Testis (tissue), 3 donors: ENCODE data around the gene PXDN. TPM values are rescaled to one million over a fixed set of nuclear protein-coding genes. Genes with fewer than 3 reads are reported as not detected.

ENCODE experiments used
- DNase-seq: peaks from one replicate; pipeline ENCODE4 v3.0.0-alpha.2; 2019
- H3K27ac ChIP-seq, 2 donors: fragments of 200-600 bp; sonication (generic); one replicate each; pipeline ENCODE4 v1.5.1; 2019
- H3K27me3 ChIP-seq: fragments of 200-600 bp; sonication (generic); one replicate; pipeline ENCODE4 v1.5.1; 2019
- H3K36me3 ChIP-seq: fragments of 200-600 bp; sonication (generic); one replicate; pipeline ENCODE4 v1.5.1; 2017; ENCODE audit warnings: low read depth; ENCODE audit errors: missing control alignments
- H3K4me1 ChIP-seq: fragments of 200-600 bp; sonication (generic); one replicate; pipeline ENCODE4 v1.5.1; 2019
- H3K4me3 ChIP-seq, 2 donors: fragments of 200-600 bp; sonication (generic); one replicate each; pipeline ENCODE4 v1.5.1; 2017 to 2019
- H3K9me3 ChIP-seq: fragments of 200-600 bp; sonication (generic); one replicate; pipeline ENCODE4 v1.5.1; 2017
- CTCF ChIP-seq, 3 experiments: fragments of 450-650 bp in 2 of 3; fragments of 200-600 bp in 1 of 3; sonication (generic) in 1 of 3; IDR thresholded peaks; one replicate each; pipeline ENCODE4 v1.5.1; 2016 to 2019; ENCODE audit warnings: antibody characterized with exemption in 3 of 3, mild to moderate bottlenecking in 2 of 3, moderate library complexity in 1 of 3
- POLR2A ChIP-seq: fragments of 450-650 bp; IDR thresholded peaks from one replicate; pipeline ENCODE4 v1.6.1; 2017; ENCODE audit warnings: antibody characterized with exemption, mild to moderate bottlenecking, moderate library complexity
- WGBS, 2 donors: methylation state at CpG; one replicate each; pipeline ENCODE4 v1.1.5; 2018; 5-methylcytosine and 5-hydroxymethylcytosine counted together
- intact Hi-C: fragments of 100-400 bp; cut with DNase I; formaldehyde crosslinking; loops from one replicate; pipeline ENCODE4 v1.15.1; 2023; ENCODE audit warnings: low total_unique reads
- polyA plus RNA-seq: library from polyadenylated mRNA; stranded (reverse); fragments of 350-450 nt; fragmentation: Illumina TruSeq; extraction: RNeasy Lipid Tissue Mini Kit (QIAGEN cat#74804); gene quantifications from one replicate; pipeline ENCODE4 v1.2.3, GENCODE V29; 2014; ENCODE audit warnings: low read depth, low replicate concordance; ENCODE audit not compliant: insufficient read depth
- total RNA-seq, 2 donors: library from RNA; depleted of rRNA; stranded (reverse); fragments of >200 nt; gene quantifications; one replicate each; pipeline ENCODE4 v1.2.3, GENCODE V29; 2016

The PXDN gene
- total and polyA plus RNA-seq, 3 donors from 2014 or later: 26.7 to 41.8 (median 33.8) TPM

- intact Hi-C loops: no loop called here
- H3K27ac ChIP-seq: no peak overlapping the region
- no peak for DNase-seq
- H3K4me3 ChIP-seq: no peak overlapping the region
- no peaks in the 10 kb centered on the region for H3K27me3 ChIP-seq
- H3K4me1 ChIP-seq: no peaks in the 10 kb centered on the region
- H3K36me3 ChIP-seq: no peaks in the 10 kb centered on the region
- 83 to 93% methylated on average over 7 to 13 of the region's 13 CpGs for WGBS, 2 donors
- H3K9me3 ChIP-seq: no peaks in the 10 kb centered on the region
- TF ChIP-seq CTCF (IDR thresholded peaks at IDR 0.05) (no peak), POLR2A (no peak)
These were observed 111.8 kb downstream of the PXDN start for GRCh38 chr2:1632510-1632909.

- Histone ChIP-seq H3K27me3 (no peaks in the 10 kb centered on the region), H3K4me1 (no peaks in the 10 kb centered on the region), H3K27ac (no peak overlapping the region), H3K4me3 (no peak overlapping the region), H3K36me3 (no peaks in the 10 kb centered on the region), H3K9me3 (no peaks in the 10 kb centered on the region)
- TF ChIP-seq CTCF (IDR thresholded peaks at IDR 0.05): no peak
- TF ChIP-seq POLR2A: no peak
- whole genome bisulfite sequencing, 2 donors: 89 to 91% methylated on average over 7 of the region's 7 CpGs
- intact Hi-C loops: no loop called here
- no peak for DNase-seq
These were observed 112.3 kb downstream of the PXDN start for GRCh38 chr2:1632002-1632348.

- no peak for DNase-seq
- TF ChIP-seq POLR2A: no peak
- TF ChIP-seq CTCF (IDR thresholded peaks at IDR 0.05): no peak
- no peak overlapping the region for H3K27ac ChIP-seq
- H3K27me3 ChIP-seq: no peaks in the 10 kb centered on the region
- intact Hi-C loops: no loop called here
- no peak overlapping the region for H3K4me3 ChIP-seq
- 83 to 85% methylated on average over 6 of the region's 6 CpGs for WGBS, 2 donors
- H3K36me3 ChIP-seq: no peaks in the 10 kb centered on the region
- no peaks in the 10 kb centered on the region for H3K4me1 ChIP-seq
- no peaks in the 10 kb centered on the region for H3K9me3 ChIP-seq
These were observed 112.9 kb downstream of the PXDN start for GRCh38 chr2:1631292-1632001.

GRCh38 chr2:1628893-1629292 is 115.4 kb downstream of the PXDN start:
- intact Hi-C loops: no loop called here
- WGBS, 2 donors: 29 to 34% methylated on average over 2 of the region's 2 CpGs
- Histone ChIP-seq H3K9me3 (no peaks in the 10 kb centered on the region), H3K27me3 (no peaks in the 10 kb centered on the region), H3K27ac (no peak overlapping the region), H3K36me3 (no peaks in the 10 kb centered on the region), H3K4me1 (no peaks in the 10 kb centered on the region), H3K4me3 (no peak overlapping the region)
- TF ChIP-seq POLR2A (no peak), CTCF (IDR thresholded peaks at IDR 0.05) (no peak)
- no peak for DNase-seq
